ENCODE data around the gene ERC2.

GRCh38 chr3:55526332-55527030 lies 941.8 kb downstream of the ERC2 start:
- TF ChIP-seq POLR2A (IDR thresholded peaks at IDR 0.05): no peak
- TF ChIP-seq, protein P1, sequence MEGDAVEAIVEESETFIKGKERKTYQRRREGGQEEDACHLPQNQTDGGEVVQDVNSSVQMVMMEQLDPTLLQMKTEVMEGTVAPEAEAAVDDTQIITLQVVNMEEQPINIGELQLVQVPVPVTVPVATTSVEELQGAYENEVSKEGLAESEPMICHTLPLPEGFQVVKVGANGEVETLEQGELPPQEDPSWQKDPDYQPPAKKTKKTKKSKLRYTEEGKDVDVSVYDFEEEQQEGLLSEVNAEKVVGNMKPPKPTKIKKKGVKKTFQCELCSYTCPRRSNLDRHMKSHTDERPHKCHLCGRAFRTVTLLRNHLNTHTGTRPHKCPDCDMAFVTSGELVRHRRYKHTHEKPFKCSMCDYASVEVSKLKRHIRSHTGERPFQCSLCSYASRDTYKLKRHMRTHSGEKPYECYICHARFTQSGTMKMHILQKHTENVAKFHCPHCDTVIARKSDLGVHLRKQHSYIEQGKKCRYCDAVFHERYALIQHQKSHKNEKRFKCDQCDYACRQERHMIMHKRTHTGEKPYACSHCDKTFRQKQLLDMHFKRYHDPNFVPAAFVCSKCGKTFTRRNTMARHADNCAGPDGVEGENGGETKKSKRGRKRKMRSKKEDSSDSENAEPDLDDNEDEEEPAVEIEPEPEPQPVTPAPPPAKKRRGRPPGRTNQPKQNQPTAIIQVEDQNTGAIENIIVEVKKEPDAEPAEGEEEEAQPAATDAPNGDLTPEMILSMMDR (IDR thresholded peaks at IDR 0.05): no peak
- no peak for TF ChIP-seq POLR2AphosphoS5 (IDR thresholded peaks at IDR 0.05)

Measured in breast epithelium (tissue), 3 donors.